Bronchial epithelial cell (primary cell): ENCODE data around the gene CDK18. TPM values are rescaled to one million over a fixed set of nuclear protein-coding genes. Genes with fewer than 3 reads are reported as not detected.

ENCODE experiments used
- DNase-seq: peaks from one replicate; pipeline ENCODE4 v3.0.0-alpha.2; 2010; ENCODE audit warnings: low read depth
- FAIRE-seq: peaks from 2 replicates; lab custom pipeline; 2011; peaks lifted over from hg19 to GRCh38; lab: Jason Lieb, UNC
- H3K27me3 ChIP-seq: 2 replicates; pipeline ENCODE4 v1.5.1; 2011; ENCODE audit warnings: low read length; ENCODE audit not compliant: control insufficient read depth, insufficient read depth
- H3K36me3 ChIP-seq: 2 replicates; pipeline ENCODE4 v1.5.1; 2011; ENCODE audit warnings: low read length; ENCODE audit not compliant: control insufficient read depth, insufficient read depth
- H3K4me3 ChIP-seq: 2 replicates; pipeline ENCODE4 v1.5.1; 2011; ENCODE audit warnings: mild to moderate bottlenecking, low read depth, low read length, control low read depth
- CTCF ChIP-seq: IDR thresholded peaks from 2 replicates; pipeline ENCODE4 v1.5.1; 2011; ENCODE audit warnings: mild to moderate bottlenecking, moderate library complexity, low read length, control low read depth, inconsistent platforms; ENCODE audit not compliant: insufficient read depth, severe bottlenecking
- total RNA-seq: library from RNA; depleted of rRNA; stranded (reverse); fragments of >200 nt; gene quantifications from 2 replicates; pipeline ENCODE4 v1.2.1, GENCODE V29; 2014

CDK18 gene
- total RNA-seq, 1 donor from 2014 or later: 1.8 TPM

- Histone ChIP-seq H3K4me3 (no peak overlapping the region), H3K36me3 (no peaks in the 10 kb centered on the region), H3K27me3 (peaks cover 31% of the 10 kb centered on the region)
- DNase-seq (peak; percentile 61), FAIRE-seq (peak; percentile 88)
- no peak for TF ChIP-seq CTCF
These were observed 45.5 kb upstream of the CDK18 start for GRCh38 chr1:205458777-205459566.

GRCh38 chr1:205465392-205465791 is 39.1 kb upstream of the CDK18 start:
- Histone ChIP-seq H3K36me3 (no peaks in the 10 kb centered on the region), H3K4me3 (no peak overlapping the region), H3K27me3 (peaks cover 8% of the 10 kb centered on the region)
- no peak for DNase-seq
- TF ChIP-seq CTCF: no peak
- FAIRE-seq: no peak

GRCh38 chr1:205466595-205467220 is 37.8 kb upstream of the CDK18 start:
- Histone ChIP-seq H3K27me3 (peaks cover 4% of the 10 kb centered on the region), H3K4me3 (no peak overlapping the region), H3K36me3 (no peaks in the 10 kb centered on the region)
- no peak for FAIRE-seq
- DNase-seq: no peak
- TF ChIP-seq CTCF: no peak

GRCh38 chr1:205470131-205470530 is 34.3 kb upstream of the CDK18 start:
- DNase-seq (no peak), FAIRE-seq (no peak)
- Histone ChIP-seq H3K36me3 (no peaks in the 10 kb centered on the region), H3K4me3 (no peak overlapping the region), H3K27me3 (peaks cover 5% of the 10 kb centered on the region)
- TF ChIP-seq CTCF: no peak

- FAIRE-seq: no peak
- no peak for DNase-seq
- no peak for TF ChIP-seq CTCF
- H3K4me3 ChIP-seq: no peak overlapping the region
- peaks cover 2% of the 10 kb centered on the region for H3K27me3 ChIP-seq
- no peaks in the 10 kb centered on the region for H3K36me3 ChIP-seq
These were observed 31.6 kb upstream of the CDK18 start for GRCh38 chr1:205472737-205473441.
